Esophagus muscularis mucosa (tissue), 3 donors: ENCODE data around the gene REXO4.

Source experiments
- EP300 ChIP-seq: sonication (generic); formaldehyde crosslinking; IDR thresholded peaks from one replicate; pipeline ENCODE4 v1.6.1; 2017; ENCODE audit warnings: antibody characterized with exemption
- POLR2AphosphoS5 ChIP-seq, 2 donors: sonication (generic); formaldehyde crosslinking; IDR thresholded peaks; one replicate each; pipeline ENCODE4 v1.6.1; 2017; ENCODE audit warnings: antibody characterized with exemption in 2 of 2

- TF ChIP-seq POLR2AphosphoS5 (IDR thresholded peaks at IDR 0.05), result no peak
- TF ChIP-seq EP300, result no peak
These were observed 39.3 kb downstream of the REXO4 start for GRCh38 chr9:133378408-133378962.
